Amygdala (tissue), 56 donors: ENCODE measurements around the gene SMARCB1.
A peak's percentile ranks its signal among the peaks of the same experiment; 100 is the strongest.

Source experiments
- DNase-seq, 56 donors: peaks; one replicate each; lab custom pipeline; 2025; lab: John Stamatoyannopoulos, UW

Gene SMARCB1

DNA sequence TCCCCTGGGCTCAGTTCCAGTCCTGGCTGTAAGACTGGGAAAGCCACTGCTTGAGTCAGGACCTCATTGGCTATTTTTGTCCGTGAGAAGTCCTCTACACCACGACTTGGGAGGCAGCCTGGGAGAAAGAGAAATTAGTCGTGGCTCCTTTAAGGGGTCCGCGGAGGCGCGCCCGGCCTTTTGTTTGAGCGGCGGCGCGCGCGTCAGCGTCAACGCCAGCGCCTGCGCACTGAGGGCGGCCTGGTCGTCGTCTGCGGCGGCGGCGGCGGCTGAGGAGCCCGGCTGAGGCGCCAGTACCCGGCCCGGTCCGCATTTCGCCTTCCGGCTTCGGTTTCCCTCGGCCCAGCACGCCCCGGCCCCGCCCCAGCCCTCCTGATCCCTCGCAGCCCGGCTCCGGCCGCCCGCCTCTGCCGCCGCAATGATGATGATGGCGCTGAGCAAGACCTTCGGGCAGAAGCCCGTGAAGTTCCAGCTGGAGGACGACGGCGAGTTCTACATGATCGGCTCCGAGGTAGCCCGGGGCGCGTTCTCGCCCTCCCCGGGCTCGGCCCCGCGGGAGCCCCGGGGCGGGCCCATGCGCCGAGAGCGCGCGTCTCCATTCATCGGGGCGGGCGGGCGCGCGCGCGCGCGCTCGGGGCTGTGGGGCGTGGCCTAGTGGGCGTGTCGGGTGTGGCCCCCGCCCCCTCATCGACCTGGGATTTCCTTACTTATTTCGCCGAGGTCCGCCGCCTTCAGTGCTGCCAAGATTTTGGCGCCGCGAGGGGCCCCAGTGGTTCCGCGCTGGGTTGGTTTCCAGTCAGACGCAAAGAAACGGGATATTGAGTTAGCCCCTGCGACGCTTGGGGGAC lies at the start of gene SMARCB1:
Gene SMARCB1, plus strand, starts transcription at position 215 of the 848 bp plus-strand sequence. Its CDS starts 204 bp downstream, at position 419.
- peak in 52 of 56 donors; percentile 27 to 88 (median 68) for DNase-seq

DNA sequence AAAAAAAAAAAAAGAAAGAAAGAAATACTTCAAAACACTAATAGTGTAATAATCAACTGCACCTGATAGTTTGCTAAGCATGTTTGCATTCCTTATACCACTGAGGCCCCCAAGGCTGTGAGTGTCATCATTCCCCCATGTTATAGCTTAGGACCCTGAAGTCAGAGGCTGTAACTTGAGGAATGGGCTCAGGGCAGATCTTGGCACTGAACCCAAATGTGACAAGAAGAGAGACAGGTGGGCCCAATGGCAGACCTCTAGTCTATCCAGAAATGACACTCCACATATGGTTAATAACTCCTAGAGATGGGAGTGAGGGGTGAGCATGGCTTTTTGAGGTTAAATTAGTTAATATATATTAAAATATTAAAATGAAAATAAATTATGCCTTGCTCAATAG lies 49.1 kb upstream of the SMARCB1 start:
- no peak for DNase-seq

GRCh38 chr22:23742505-23743264 lies 44.1 kb upstream of the SMARCB1 start:
- DNase-seq = peak in 1 of 56 donors; percentile 15

GRCh38 chr22:23743303-23743705 lies 43.5 kb upstream of the SMARCB1 start:
- no peak for DNase-seq

- DNase-seq = no peak
Observed at GRCh38 chr22:23744001-23744400, 42.8 kb upstream of the SMARCB1 start.

DNA sequence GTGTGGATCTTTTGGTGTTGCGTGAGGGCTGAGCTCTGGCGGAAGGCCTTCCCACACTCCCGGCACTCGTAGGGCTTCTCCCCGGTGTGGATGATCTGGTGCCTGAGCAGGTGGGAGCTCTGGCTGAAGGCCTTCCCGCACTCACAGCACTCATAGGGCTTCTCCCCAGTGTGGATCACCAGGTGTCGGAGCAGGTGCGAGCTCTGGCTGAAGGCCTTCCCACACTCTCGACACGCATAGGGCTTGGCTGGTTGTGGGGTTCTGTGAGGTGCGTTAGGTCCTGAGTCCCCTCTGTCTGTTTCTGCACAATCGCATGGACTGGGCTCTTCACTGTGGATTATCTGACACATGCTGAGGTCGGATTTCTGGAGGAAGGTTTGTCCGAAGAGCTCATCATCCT lies 42.3 kb upstream of the SMARCB1 start:
- DNase-seq = no peak

GRCh38 chr22:23745791-23746190 lies 41.0 kb upstream of the SMARCB1 start:
- DNase-seq = no peak

- no peak for DNase-seq
Observed at GRCh38 chr22:23749841-23750301, 36.9 kb upstream of the SMARCB1 start.

- DNase-seq = no peak
Observed at GRCh38 chr22:23750367-23750713, 36.4 kb upstream of the SMARCB1 start.

GRCh38 chr22:23750714-23751440 lies 35.9 kb upstream of the SMARCB1 start, which contains the start of gene ZNF70:
Gene ZNF70, minus strand, starts transcription at chr22:23751112. Its CDS starts 5,972 bp downstream, at chr22:23745140.
- peak in 49 of 56 donors; percentile 25 to 86 (median 59) for DNase-seq

DNA sequence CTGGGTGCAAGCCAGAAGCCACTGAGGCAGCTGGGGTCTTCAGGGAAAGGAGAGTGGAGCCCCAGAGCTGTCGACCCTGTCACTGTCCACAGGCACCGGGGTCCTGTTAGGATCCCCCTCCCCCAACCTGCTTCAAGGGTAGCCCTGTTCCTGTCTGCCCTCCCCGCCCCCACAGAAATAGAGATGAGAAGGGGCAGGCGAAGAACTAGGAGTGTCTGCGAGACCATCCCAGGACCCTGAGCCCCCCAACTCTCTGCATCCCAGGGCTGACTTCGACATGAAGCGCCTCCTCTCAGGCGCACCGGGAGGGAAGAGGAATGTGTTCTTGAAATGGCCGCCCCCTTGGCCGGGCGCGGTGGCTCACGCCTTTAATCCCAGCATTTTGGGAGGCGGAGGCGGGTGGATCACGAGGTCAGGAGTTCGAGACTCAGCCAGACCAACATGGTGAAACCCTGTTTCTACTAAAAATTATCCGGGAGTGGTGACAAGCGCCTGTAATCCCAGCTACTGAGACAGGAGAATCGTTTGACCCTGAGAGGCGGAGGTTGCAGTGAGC lies 35.2 kb upstream of the SMARCB1 start:
- peak in 1 of 56 donors; percentile 58 for DNase-seq

- DNase-seq = no peak
Observed at GRCh38 chr22:23752090-23752691, 34.6 kb upstream of the SMARCB1 start.

- DNase-seq = no peak
Observed at GRCh38 chr22:23752750-23753149, 34.0 kb upstream of the SMARCB1 start.

DNA sequence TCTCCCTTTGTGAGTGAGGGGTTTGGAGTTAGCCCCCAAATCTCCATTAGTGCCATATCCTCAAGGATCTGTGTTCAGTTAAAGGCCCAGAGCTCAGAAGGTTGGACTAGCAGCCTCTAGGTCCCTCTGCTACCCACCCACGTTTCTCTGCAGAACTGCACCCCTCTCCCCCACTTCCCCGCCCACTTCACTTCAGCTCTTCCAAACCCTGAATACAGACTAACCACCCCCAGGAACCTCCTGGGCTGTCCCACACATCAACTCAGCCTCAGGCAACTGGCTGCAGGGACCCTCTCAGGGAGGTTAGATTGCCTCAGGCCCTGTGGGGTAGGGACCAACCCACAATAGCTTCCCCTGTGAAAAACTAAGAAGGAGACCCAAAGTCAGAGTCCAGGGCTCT lies 33.4 kb upstream of the SMARCB1 start:
- no peak for DNase-seq

- DNase-seq = no peak
Observed at GRCh38 chr22:23754220-23754919, 32.4 kb upstream of the SMARCB1 start, which contains the start of gene VPREB3. Gene VPREB3, minus strand, starts transcription at chr22:23754425. Its CDS starts 62 bp downstream, at chr22:23754363.

- peak in 6 of 56 donors; percentile 7 to 39 (median 30) for DNase-seq
Observed at GRCh38 chr22:23754980-23755636, 31.7 kb upstream of the SMARCB1 start.

DNA sequence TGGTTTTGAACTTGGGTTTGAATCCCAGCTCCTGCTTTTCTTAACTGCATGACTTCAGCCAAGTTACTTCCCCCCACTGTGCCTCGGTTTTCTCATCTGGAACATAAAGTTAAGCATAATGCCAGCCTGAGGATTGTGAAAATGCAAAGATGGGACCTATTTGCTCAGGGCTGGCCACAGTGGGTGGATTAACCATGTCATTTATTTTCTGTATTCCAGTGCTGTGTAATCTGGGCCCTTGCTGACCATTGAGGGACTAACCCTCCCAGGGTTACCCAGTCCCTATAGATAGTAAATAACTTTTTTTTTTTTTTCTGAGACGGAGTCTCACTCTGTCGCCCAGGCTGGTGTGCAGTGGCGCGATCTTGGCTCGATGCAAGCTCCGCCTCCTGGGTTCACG lies 31.1 kb upstream of the SMARCB1 start:
- no peak for DNase-seq

DNA sequence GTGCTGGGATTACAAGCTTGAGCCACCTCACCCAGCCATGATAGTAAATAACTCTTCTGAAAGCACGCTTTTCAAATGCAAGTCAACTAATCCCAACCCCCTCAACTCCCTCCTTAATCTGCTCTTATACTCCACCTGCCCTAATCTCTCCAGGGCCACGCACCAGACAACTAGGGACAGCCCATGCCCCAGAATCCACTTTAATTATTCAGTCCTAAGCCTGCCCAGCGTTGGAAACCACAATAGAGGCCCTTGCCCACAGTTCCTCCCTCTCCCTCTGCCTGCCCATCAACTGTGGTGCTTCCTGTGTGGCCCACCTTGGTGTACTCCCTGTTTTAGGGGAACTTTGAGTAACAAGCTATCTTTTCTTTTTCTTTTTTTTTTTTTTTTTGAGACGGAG lies 29.9 kb upstream of the SMARCB1 start:
- no peak for DNase-seq

DNA sequence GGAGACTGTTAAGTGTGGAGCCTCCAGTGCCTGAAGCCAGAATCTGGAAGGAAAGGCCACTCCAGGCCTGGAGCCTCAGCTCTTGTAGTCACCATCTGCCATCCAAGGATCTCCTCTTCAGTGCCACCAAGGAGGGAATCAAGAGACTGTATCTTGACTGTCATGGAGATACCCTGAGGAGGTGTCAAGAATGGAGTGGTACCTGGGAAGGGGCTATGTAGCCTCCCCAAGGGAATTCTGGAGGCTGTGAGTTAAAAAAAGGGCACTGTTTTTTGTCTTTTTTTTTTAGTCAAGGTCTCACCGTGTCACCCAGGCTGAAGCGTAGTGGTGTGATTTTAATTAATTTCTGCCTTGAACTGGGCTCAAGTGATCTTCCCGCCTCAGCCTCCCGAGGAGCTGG lies 27.2 kb upstream of the SMARCB1 start:
- DNase-seq = no peak
